Frontal cortex (tissue), 4 donors: ENCODE measurements around the gene ADAM33. TPM values are rescaled to one million over a fixed set of nuclear protein-coding genes. Genes with fewer than 3 reads are reported as not detected.
A peak's percentile ranks its signal among the peaks of the same experiment; 100 is the strongest.

Source experiments
- DNase-seq, 2 donors: peaks; one replicate each; pipeline ENCODE4 v3.0.0; 2012; ENCODE audit warnings: low spot score in 2 of 2
- FAIRE-seq: peaks from 2 replicates; lab custom pipeline; 2012; peaks lifted over from hg19 to GRCh38; lab: Jason Lieb, UNC
- total RNA-seq: library from RNA; depleted of rRNA; stranded (reverse); fragments of >200 nt; gene quantifications from one replicate; pipeline ENCODE4 v1.2.3, GENCODE V29; 2014
- donor health status: control.
- donor health status: control.
- donor health status: control.

The ADAM33 gene
- total RNA-seq, 1 donor from 2014 or later, result 2.4 TPM

- DNase-seq, result peak; percentile 73 to 89
- no peak for FAIRE-seq
Measured at GRCh38 chr20:3710703-3711483, 29.1 kb upstream of the ADAM33 start.

- DNase-seq (no peak), FAIRE-seq (no peak)
Measured at GRCh38 chr20:3710011-3710466, 28.2 kb upstream of the ADAM33 start.

- no peak for FAIRE-seq
- DNase-seq, result no peak
Measured at GRCh38 chr20:3707508-3707899, 25.7 kb upstream of the ADAM33 start.

DNA sequence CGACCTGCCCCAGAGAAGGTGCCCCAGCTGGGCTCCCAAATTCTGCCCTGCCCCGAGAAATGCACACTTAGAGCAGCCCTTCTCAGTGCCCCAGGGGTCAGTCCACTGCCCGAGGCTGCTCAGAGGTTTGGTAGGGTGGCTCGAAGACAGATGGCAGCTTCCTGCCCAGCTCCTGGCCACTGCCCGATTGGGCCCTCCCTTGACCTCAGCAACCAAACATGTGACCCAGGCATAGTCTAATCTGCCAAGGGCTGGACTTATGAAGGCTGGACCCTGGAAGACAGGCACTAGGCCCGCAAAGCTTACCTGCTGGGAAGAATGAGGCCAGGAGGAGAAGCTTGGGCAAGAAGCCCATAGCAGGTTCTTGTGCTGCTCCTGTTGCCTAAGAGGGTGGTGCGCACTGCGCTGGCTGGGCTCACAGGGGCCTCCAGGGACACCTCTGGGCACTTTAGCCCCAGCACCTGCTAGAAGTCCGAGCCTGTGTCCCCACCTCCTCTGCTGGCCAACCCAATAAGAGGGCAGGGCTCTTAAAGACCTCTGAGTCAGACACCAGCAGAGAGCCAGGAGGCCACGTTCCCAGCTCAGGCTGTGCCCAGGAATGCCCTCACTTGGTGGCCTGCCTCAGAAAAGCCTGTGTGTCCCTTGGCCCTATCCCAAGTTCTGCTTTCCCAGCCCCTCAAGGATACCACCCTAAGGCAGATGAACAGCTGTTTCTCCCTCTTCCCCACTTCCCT is 25.1 kb upstream of the ADAM33 start:
- no peak for FAIRE-seq
- DNase-seq, result no peak

- FAIRE-seq, result no peak
- no peak for DNase-seq
Measured at GRCh38 chr20:3705970-3706739, 24.3 kb upstream of the ADAM33 start.

DNA sequence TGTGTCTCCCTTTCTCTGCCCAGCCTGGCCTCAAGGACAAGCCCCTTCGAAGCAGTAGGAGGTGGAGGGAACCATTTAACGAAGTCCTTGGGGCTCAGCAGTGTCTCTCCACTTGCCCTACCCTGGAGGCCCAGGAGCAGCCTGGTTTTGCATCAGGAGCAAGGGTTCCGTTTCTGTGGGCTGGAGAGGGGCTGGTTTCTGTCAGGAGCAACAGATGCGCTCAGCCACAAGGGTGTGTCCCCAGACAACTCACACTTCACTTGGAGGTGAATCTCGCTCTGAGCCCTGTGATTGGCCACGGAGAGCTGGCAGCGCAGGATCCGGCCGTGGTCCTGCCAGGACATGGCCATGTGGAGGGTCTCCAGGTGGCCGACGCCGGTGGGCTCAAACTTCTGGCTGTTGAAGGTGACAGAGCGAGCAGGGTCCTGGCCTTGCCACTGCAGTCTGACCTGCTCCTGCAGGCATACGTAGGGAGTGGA is 23.7 kb upstream of the ADAM33 start:
- DNase-seq (no peak), FAIRE-seq (no peak)

DNA sequence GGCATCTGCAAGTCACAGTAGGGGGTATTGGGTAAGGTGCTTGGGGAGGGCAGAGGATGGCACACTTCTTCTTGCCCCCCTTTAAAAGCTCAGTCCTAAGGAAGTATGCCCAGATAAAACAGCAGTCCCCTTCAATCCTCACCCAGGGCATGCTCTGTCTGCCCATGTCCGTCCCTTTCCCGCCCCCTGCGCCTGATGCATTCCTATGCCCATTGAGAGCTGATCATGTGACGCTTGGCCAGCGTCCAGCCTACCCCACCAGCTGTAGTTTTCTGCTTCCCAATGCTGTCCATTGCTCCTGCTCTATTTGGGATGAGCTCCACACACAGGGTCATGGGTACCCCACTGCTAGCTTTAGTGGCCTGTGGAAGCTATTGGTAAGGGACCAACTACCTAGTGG is 22.3 kb upstream of the ADAM33 start:
- DNase-seq (no peak), FAIRE-seq (no peak)

GRCh38 chr20:3702611-3703391 is 21.0 kb upstream of the ADAM33 start:
- DNase-seq (no peak), FAIRE-seq (no peak)

- FAIRE-seq, result no peak
Measured at GRCh38 chr20:3701061-3701998, 19.5 kb upstream of the ADAM33 start.

DNA sequence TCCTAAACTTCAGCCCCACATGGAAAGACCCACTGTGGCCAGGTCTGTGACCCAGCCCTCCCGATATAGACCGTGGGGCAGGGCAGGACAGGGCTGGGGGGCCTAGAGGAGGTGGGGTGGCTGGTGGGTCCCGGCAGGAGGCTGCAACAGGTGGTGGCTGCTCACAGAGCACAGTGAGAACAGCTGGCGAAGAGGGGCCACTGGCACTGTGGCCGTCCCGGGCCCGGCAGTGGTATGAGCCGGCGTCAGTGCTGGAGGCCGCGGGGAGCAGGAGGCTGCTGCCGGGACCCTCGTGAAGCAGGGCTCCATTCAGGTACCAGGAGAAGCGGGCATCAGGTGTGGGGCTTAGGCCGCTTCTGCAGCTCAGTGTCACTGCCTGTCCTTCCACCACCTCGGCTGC is 17.2 kb upstream of the ADAM33 start:
- FAIRE-seq (no peak), DNase-seq (no peak)

More at GRCh38 chr20:3701061-3701998, 19.5 kb upstream of the ADAM33 start:
- DNase-seq, result no peak

GRCh38 chr20:3698591-3699001 is 16.8 kb upstream of the ADAM33 start:
- DNase-seq, result no peak
- no peak for FAIRE-seq

DNA sequence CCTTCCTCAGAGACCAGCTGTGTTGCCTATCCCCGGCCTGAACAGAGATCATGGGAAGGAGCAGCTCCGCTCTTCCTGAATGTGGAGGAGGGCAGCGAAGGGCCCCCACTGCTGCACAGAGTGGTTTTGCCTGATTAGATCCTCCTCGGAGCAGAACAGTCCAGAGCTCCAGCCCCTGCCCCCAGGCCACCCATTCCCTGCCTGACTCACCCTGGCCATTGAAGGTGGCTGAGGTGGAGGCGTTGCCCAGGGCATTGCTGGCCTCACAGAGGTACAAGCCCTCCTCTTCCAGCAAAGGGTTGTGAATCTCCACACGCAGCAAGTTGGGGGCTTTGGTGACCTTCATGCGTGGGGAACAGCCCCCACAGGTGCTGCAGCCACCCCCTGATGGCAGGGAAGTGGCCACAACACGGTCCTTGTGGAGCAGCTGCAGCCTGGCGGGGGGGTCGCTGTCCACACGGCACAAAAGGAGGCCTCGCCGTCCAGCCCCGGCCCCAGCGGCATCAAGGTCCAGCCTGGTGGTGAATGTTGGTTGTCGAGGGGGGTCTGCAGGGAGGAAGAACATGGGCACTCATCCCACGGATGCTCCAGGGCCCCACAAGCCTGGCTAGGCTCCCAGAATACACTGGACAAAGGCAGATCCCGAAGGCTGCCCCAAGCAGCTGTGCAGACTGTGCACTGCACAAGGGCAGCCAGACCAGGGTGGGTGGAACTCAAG is 15.9 kb upstream of the ADAM33 start:
- FAIRE-seq (no peak), DNase-seq (no peak)

DNA sequence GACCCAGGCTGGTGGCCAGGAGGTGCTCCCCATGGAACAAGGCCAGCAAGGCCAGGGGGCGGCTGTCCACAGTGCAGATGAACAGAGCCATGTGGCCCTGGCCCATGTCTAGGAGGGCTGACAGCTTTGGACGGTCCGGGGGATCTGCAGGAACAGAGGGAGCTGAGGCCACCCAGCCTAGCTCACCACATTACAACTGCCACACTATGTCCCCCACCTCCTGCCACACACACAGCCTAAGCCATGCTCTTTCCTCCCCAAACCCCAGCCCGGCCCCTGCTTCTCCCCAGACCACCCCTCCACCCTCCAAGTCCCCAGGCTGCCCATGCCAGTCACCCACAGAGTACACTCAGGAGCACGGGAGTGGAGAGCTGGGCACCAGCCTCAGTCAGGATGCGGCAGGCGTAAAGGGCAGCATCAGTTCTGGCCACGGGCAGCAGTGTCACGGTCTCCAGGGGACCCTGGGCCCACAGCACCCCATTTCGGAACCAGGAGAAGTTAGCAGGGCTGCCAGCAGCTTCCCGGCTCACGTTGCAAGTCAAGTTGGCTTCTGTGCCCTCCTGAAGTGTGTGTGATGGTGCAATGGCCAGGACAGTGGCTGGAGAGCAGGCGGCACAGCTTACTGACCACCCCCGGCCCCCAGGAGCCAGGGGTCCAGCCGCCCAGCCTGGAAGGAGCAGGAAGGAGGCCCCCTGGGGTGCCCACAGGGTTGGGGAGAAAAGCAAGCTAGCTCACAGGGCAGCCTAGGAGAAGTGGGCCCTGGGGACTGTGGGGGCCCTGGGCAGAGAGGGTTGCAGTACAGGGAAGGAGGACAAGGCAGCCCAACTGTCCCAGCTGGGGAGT is 15.2 kb upstream of the ADAM33 start:
- FAIRE-seq (no peak), DNase-seq (no peak)

DNA sequence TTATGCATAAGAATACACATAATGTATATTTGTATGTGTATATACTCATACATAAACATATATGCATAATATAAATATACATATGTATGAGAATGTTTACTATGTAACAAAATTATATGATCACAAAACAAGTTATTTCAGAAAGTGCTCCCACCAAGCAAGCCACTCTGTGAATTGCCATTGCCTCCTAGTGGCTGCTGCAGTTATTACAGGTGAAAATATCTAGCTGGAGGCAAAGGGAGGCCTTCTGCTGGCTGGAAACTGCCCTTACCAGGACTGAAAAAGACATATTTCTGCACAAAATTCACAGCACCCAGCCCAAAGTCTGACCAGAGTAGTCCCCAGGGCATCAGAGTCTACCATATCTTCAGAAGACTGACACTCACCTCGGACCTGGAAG is 14.4 kb upstream of the ADAM33 start:
- FAIRE-seq, result no peak
- DNase-seq, result no peak

DNA sequence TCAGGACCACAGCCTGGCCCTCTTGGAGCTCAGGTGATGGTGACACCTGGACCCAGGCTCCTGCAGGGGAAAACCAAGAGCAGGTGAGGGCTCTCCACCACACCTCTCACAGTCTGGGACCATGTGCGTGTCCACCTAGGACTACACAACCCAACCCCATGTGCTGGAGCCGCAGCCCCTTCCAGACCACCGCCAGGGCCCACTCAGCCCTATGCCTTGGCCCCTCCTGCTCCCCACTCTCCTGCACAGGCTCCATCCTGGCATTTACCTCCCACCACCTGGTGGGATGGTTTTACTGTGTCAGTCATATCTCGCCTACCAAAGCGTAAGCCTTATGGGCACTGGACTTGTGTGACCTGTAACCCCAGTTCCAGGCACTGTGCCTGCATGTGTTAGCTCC is 13.1 kb upstream of the ADAM33 start:
- no peak for FAIRE-seq
- no peak for DNase-seq

DNA sequence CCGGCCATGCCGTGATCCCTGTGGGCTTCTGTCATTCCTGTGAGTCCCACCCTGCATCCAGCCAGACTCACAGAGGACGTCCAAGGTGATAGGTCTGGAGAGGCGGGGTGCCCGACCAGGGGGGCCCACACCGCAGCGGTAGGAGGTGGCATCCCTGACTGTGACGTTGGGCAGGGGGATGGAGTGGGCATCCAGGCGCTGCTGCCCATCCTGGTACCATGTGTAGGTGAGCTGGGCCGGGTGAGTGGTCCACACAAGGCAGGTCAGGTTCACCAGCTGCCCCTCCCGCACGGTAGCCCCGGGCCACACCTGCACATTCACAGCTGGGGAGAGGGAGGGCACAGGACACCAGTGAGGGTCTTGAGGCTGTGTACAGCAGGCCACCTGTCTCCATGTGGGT is 11.6 kb upstream of the ADAM33 start:
- no peak for FAIRE-seq
- no peak for DNase-seq

DNA sequence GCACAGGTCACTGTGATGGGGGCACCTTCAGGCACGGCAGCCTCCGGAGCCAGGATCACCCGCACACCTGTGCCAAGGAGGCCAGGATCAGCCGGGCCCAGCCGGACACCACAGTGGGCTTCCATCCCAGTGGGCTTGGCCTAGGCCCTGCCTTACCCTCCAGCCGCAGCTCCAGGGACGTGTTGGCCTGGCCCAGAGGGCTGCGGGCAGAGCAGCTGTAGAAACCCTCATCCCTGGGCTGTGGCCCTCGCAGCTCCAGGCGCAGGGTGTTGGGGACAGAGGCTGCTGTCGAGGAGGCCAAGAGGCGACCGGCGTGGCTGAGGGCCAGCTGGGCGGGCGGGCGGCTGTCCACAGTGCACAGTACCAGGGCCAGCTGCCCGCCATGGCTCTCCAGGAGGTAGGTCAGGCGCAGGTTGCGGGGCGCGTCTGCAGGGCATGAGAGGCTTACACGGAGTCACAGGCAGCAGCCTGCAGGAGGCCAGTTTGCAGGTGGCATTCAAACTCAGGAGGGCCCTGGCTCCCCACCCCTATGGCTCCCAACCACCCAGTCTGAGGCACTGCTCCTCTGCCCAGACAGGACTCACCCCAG is 11.0 kb upstream of the ADAM33 start:
- DNase-seq (no peak), FAIRE-seq (no peak)
